GM18517 (cell line): ENCODE data around the gene BAZ1A.
"Not testable (repeated sequence)": the region's sequence is repeated elsewhere in the genome, so short reads cannot be mapped to it uniquely, and the experiment has no call there.

Source experiments
- ATAC-seq: cut with Tn5 transposase; IDR thresholded peaks from one replicate; pipeline ENCODE4 v1.9.1; 2021; ENCODE audit warnings: mild to moderate bottlenecking, moderate library complexity; ENCODE audit not compliant: unreplicated experiment

BAZ1A gene

GRCh38 chr14:34785223-34786006, 89.7 kb downstream of the BAZ1A start:
- ATAC-seq: peak; percentile 53

GRCh38 chr14:34782031-34782430, 93.1 kb downstream of the BAZ1A start:
- no peak for ATAC-seq

GRCh38 chr14:34781242-34781641, 93.9 kb downstream of the BAZ1A start:
- no peak for ATAC-seq

DNA sequence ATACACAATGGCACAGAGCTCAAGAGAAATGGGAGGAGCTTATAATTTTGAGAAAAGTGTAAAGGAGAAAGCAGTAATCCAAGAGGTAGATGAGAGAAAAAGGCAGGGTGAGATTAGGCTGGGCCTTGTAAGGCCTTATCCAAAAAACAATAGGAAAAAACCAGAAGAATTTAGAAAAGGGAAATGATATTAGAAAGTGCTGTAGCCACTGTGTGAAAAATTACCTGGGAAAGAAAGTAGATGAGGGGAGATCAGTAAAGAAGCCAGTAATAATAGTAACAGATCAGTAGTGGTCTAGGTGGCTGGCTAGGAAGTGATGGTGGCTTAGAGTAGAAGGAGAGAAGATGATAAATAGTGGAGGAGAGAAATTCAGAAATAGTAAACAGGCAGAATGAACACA, 94.5 kb downstream of the BAZ1A start:
- no peak for ATAC-seq

- no peak for ATAC-seq
Measured at GRCh38 chr14:34778744-34779143, 96.4 kb downstream of the BAZ1A start.

DNA sequence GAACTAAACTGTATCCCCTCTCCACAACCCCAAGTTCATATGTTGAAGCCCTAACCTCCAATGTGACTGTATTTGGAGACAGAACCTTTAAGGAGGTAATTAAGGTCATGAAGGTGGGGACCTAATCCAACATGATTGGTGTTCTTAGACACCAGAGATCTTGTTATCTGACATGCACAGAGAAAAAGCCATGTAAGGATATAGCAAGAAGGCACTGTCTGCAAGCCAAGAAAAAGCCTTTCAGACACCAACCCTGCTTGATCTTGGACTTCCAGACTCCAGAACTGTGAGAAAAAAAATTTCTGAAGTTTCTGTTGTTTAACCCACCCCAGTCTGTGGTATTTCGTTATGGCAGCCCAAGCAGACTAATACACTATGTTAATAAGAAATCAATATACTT, 98.5 kb downstream of the BAZ1A start:
- no peak for ATAC-seq

GRCh38 chr14:34775922-34776321, 99.2 kb downstream of the BAZ1A start:
- no peak for ATAC-seq

GRCh38 chr14:34775342-34775741, 99.8 kb downstream of the BAZ1A start:
- no peak for ATAC-seq

DNA sequence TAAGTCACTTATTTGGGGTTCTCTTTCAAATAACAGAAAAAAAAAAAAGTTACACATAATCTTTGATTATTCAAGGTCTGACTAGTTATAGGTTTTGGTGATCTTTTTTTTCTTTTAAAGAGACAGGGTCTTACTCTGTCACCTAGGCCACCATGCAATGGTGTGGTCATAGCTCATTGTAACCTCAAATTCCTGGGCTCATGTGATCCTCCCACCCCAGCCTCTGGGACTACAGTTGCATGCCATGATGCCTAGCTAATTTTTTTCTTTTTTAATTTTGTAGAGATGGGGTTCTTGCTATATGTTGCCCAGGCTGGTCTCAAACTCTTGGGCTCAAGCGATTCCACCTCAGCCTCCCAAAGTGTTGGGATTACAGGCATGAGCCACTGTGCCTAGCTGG, 104.3 kb downstream of the BAZ1A start:
- ATAC-seq: no peak

DNA sequence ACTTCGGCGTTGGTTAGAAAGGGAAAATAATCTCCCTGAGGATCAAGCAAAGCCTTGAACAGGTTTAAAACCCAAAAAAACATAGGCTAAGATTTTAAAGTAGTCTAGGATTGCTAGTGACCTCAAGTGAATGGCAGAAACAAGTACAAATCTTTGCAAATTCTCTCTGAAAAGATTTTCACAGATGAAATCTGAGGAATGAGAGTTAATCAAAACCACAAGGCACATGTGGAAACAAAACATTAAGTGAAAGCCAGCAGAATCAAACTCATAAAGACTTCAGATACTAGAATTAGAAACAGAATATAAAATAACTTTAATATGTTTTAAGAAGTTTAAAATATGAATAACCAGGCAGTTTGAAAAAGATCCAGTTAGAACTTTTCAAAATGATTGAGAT, 108.6 kb downstream of the BAZ1A start:
- ATAC-seq: no peak

GRCh38 chr14:34766060-34766459, 109.1 kb downstream of the BAZ1A start:
- no peak for ATAC-seq

- no peak for ATAC-seq
Measured at GRCh38 chr14:34755215-34755614, 119.9 kb downstream of the BAZ1A start.

GRCh38 chr14:34754687-34755086, 120.5 kb downstream of the BAZ1A start:
- no peak for ATAC-seq

DNA sequence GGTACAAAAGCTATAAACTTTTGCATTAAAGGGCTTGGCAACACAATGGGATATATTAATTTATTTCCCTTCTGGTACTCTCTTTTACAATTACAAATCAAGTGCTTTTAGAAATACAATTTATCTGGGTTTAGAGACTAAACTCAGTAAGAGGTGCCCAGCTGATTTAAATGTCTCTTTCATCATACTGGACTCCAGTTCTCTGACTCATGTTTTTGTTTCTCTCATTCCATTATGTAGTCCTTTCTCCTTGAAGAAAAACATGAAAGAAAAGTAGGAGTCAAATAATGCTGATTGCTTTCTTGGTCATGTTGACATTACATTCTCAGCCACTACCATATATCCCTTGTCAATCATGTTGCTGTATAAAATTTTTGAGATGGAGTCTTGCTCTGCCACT, 124.5 kb downstream of the BAZ1A start:
- ATAC-seq: no peak

DNA sequence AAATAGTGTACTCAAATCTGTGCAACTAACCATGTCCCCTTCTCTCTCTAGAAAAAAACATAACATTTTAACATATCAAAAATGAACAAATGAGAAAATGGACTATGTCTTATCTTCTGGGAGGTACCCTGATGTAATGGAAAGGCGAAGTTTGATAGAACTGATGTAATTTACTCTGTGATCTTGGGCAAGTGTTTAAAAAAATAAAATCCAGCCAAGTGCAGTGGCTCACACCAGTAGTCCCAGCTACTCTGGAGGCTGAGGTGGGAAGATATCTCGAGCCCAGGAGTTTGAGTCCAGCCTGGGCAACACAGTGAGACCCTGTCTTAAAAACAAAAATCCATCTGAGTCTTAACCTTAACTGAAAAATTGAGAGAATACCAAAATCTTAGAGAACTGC, 124.9 kb downstream of the BAZ1A start:
- no peak for ATAC-seq

DNA sequence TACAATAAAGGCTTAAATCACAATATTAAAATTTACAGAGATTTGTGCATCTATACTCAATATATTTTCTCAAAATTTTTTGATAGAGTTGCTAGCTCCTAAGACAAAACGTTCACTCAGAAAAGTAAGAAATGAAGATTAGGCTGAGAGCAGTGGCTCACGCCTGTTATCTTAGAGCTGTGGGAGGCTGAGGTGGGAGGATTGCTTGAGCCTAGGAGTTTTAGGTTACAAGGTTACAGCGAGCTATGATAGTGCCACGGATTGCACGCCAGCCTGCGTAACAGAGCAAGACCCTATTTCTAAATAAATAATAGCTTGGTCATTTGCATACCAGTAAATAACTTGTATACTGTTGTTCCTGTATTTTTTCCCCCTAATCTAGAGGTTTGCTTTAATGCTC, 125.8 kb downstream of the BAZ1A start:
- ATAC-seq: no peak

- no peak for ATAC-seq
Measured at GRCh38 chr14:34742270-34743115, 132.7 kb downstream of the BAZ1A start.

DNA sequence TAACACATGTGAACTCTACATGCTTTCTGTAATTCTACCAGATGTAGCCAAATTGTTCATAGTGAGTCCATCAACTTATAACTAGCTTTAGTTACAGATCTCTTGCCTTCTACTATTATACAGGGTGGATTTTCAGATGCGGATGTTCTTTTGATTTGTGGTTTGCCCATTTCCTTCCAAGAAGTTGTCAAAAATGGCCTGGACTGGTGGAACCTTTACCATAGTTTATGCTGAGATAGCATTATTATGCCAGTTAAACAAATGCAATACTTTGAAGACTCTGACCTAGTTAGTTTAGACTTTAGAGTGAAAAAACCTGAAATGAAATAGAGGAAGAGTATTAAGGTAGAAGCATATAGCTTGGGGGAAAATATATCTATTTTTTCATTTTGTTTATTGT, 133.3 kb downstream of the BAZ1A start:
- no peak for ATAC-seq

DNA sequence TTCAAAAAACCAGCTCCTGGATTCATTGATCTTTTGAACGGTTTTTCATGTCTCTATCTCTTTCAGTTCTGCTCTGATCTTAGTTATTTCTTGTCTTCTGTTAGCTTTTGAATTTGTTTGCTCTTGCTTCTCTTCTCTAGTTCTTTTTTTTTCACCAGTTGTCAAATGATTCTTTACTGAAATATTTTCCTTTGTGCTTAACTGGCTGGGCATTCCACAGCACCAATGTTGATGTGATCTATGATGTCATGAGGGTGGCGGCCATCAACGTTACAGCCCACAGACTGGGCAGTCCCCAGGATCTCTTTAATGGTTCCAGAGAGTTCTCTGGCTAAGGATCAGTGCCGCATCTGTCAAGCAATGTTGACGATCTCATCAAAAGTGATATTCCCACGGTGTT, 135.0 kb downstream of the BAZ1A start:
- not testable (repeated sequence) for ATAC-seq

DNA sequence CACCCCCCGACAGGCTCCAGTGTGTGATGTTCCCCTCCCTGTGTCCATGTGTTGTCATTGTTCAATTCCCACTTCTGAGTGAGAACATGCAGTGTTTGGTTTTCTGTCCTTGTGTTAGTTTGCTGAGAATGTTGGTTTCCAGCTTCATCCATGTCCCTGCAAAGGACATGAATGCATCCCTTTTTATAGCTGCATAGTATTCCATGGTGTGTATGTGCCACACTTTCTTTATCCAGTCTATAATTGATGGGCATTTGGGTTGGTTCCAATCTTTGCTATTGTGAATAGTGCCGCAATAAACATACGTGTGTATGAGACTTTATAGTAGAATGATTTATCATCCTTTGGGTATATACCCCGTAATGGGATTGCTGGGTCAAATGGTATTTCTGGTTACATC, 138.1 kb downstream of the BAZ1A start:
- not testable (repeated sequence) for ATAC-seq

DNA sequence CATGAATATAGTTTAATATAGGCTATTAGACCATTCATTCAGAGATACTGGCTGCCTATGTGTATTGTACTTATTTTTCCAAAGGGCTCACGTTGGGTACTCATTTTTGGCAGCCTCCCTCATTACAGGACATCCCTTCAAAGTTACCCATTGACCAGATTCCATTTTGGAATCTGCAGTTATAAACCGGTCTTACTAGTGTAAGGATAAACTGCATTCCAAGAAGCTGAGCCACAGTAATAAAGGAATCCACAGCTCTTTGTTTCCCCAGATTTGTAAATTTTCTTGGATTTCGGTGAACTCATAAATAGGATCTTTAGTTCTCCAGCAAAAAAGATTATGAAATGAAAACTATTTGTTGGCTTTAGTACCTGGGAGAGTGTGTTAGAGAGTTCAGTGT, 141.9 kb downstream of the BAZ1A start:
- ATAC-seq: no peak

DNA sequence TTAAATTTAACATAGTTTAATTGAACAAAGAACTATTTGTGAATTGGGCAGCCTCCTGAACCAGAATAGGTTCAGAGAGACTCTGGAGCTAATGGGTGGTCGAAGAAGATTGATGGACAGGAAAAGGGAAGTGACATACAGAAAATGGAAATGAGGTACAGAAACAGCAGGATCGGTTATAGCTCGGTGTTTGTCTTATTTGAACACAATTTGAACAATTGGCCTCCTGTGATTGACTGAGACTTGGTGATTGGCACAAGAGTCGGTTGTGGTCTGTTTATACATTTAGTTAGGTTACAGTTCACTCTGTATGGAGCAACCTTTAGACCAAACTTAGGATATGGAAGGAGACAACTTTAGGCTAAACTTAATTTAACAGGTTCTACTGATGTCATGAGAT, 142.4 kb downstream of the BAZ1A start:
- ATAC-seq: no peak
